Measurements from ENCODE around the gene CEP192. TPM values are rescaled to one million over a fixed set of nuclear protein-coding genes. Genes with fewer than 3 reads are reported as not detected.
"Not testable (repeated sequence)": the region's sequence is repeated elsewhere in the genome, so short reads cannot be mapped to it uniquely, and the experiment has no call there.

Gene CEP192
- total RNA-seq, 1 experiment from 2014 or later: 24.3 TPM

- no TSS peak for BruUV-seq (replicated peaks)
- Histone ChIP-seq H2AFZ (ENCODE audit: low read depth, low read length, poor library complexity, severe bottlenecking) (no peak overlapping the region), H3K4me2 (ENCODE audit: low read length) (no peak overlapping the region), H3K4me3 (replicated peaks in 1 of 2; ENCODE audit: low read depth in 1 of 2, low read length in 2 of 2) (no peak overlapping the region), H3K9ac (ENCODE audit: low read length) (no peak overlapping the region), H3K4me1 (ENCODE audit: control insufficient read depth in 1 of 2, insufficient read depth in 2 of 2, low read length in 2 of 2) (no peaks in the 10 kb centered on the region), H3K79me2 (ENCODE audit: insufficient read depth, low read length) (no peaks in the 10 kb centered on the region), H3K9me3 (ENCODE audit: control insufficient read depth in 1 of 2, insufficient read depth in 1 of 2, low read depth in 1 of 2, low read length in 2 of 2) (no peaks in the 10 kb centered on the region), H4K20me1 (ENCODE audit: insufficient read depth) (no peaks in the 10 kb centered on the region), H3K27me3 (ENCODE audit: insufficient read depth, low read length) (no peaks in the 10 kb centered on the region), H3K36me3 (ENCODE audit: control insufficient read depth in 1 of 2, insufficient read depth in 2 of 2, low read length in 2 of 2) (peaks cover 35 to 38% of the 10 kb centered on the region in 2 experiments; a peak in 3 of 4 replicates), H3K27ac (ENCODE audit: low read depth, low read length) (no peak overlapping the region), H3K9me2 (ENCODE audit: insufficient read depth) (no peaks in the 10 kb centered on the region)
- no peak for TF ChIP-seq EGR1 (IDR thresholded peaks at IDR 0.05; ENCODE audit: low read depth)
- no peak for TF ChIP-seq CEBPB (IDR thresholded peaks at IDR 0.05; ENCODE audit: low read depth)
- TF ChIP-seq ZFX (IDR thresholded peaks at IDR 0.05): no peak
- ATAC-seq (no peak), DNase-seq (ENCODE audit: low read depth, low spot score) (no peak)
- CTCF ChIA-PET: no interaction called here
- RAD21 ChIA-PET (ENCODE audit: low non-redundant PET in 1 of 2, low total read pairs in 2 of 2, uncharacterized antibody in 2 of 2, unreplicated experiment in 2 of 2): no interaction called here
- intact Hi-C loops (cut with micrococcal nuclease): no loop called here
- POLR2A ChIA-PET: no interaction called here
Observed at GRCh38 chr18:13096232-13096631, 105.1 kb downstream of the CEP192 start.

- Histone ChIP-seq H3K36me3 (ENCODE audit: control insufficient read depth in 1 of 2, insufficient read depth in 2 of 2, low read length in 2 of 2) (peaks cover 37 to 39% of the 10 kb centered on the region in 2 experiments; a peak in 3 of 4 replicates), H3K27ac (ENCODE audit: low read depth, low read length) (no peak overlapping the region), H3K4me1 (ENCODE audit: control insufficient read depth in 1 of 2, insufficient read depth in 2 of 2, low read length in 2 of 2) (no peaks in the 10 kb centered on the region), H3K27me3 (ENCODE audit: insufficient read depth, low read length) (no peaks in the 10 kb centered on the region), H3K79me2 (ENCODE audit: insufficient read depth, low read length) (no peaks in the 10 kb centered on the region), H3K4me2 (ENCODE audit: low read length) (no peak overlapping the region), H2AFZ (ENCODE audit: low read depth, low read length, poor library complexity, severe bottlenecking) (no peak overlapping the region), H3K9me3 (ENCODE audit: control insufficient read depth in 1 of 2, insufficient read depth in 1 of 2, low read depth in 1 of 2, low read length in 2 of 2) (no peaks in the 10 kb centered on the region), H3K4me3 (replicated peaks in 1 of 2; ENCODE audit: low read depth in 1 of 2, low read length in 2 of 2) (no peak overlapping the region), H3K9ac (ENCODE audit: low read length) (no peak overlapping the region), H3K9me2 (ENCODE audit: insufficient read depth) (no peaks in the 10 kb centered on the region), H4K20me1 (ENCODE audit: insufficient read depth) (no peaks in the 10 kb centered on the region)
- no TSS peak for BruUV-seq (replicated peaks)
- POLR2A ChIA-PET: no interaction called here
- CTCF ChIA-PET: no interaction called here
- no peak for ATAC-seq
- TF ChIP-seq TCF7L2 (IDR thresholded peaks at IDR 0.05; ENCODE audit: borderline replicate concordance, extremely low read depth, insufficient read depth, insufficient read length) (no peak), YY1 (IDR thresholded peaks at IDR 0.05; ENCODE audit: extremely low read depth, insufficient replicate concordance, low read depth, low read length) (no peak)
- RAD21 ChIA-PET (ENCODE audit: low non-redundant PET in 1 of 2, low total read pairs in 2 of 2, uncharacterized antibody in 2 of 2, unreplicated experiment in 2 of 2): no interaction called here
- intact Hi-C loops (cut with micrococcal nuclease): no loop called here
- no peak for DNase-seq (ENCODE audit: low read depth, low spot score)
Observed at GRCh38 chr18:13096719-13097118, 105.6 kb downstream of the CEP192 start.

GRCh38 chr18:13098104-13098503 is 106.9 kb downstream of the CEP192 start:
- H3K4me1 ChIP-seq (ENCODE audit: control insufficient read depth in 1 of 2, insufficient read depth in 2 of 2, low read length in 2 of 2); H3K27me3 ChIP-seq (ENCODE audit: insufficient read depth, low read length); H3K9me3 ChIP-seq (ENCODE audit: control insufficient read depth in 1 of 2, insufficient read depth in 1 of 2, low read depth in 1 of 2, low read length in 2 of 2); H3K4me2 ChIP-seq (ENCODE audit: low read length); H3K79me2 ChIP-seq (ENCODE audit: insufficient read depth, low read length); ATAC-seq; H3K9ac ChIP-seq (ENCODE audit: low read length); H3K9me2 ChIP-seq (ENCODE audit: insufficient read depth); RAD21 ChIA-PET (ENCODE audit: low non-redundant PET in 1 of 2, low total read pairs in 2 of 2, uncharacterized antibody in 2 of 2, unreplicated experiment in 2 of 2); H2AFZ ChIP-seq (ENCODE audit: low read depth, low read length, poor library complexity, severe bottlenecking); H3K27ac ChIP-seq (ENCODE audit: low read depth, low read length); DNase-seq (ENCODE audit: low read depth, low spot score); intact Hi-C loops (cut with micrococcal nuclease); POLR2A ChIA-PET; CTCF ChIA-PET; H4K20me1 ChIP-seq (ENCODE audit: insufficient read depth); BruUV-seq (replicated peaks); H3K4me3 ChIP-seq (replicated peaks in 1 of 2; ENCODE audit: low read depth in 1 of 2, low read length in 2 of 2): not testable (repeated sequence)
- peaks cover 31 to 35% of the 10 kb centered on the region in 2 experiments; a peak in 3 of 4 replicates for H3K36me3 ChIP-seq (ENCODE audit: control insufficient read depth in 1 of 2, insufficient read depth in 2 of 2, low read length in 2 of 2)
